HUES64 (cell line): ENCODE measurements around the gene CTDNEP1.
A peak's percentile ranks its signal among the peaks of the same experiment; 100 is the strongest.

ENCODE experiments used
- H3K27ac ChIP-seq: 2 replicates; pipeline ENCODE4 v1.7.0; 2013; ENCODE audit warnings: low read depth, low read length, inconsistent platforms
- H3K27me3 ChIP-seq: 2 replicates; pipeline ENCODE4 v1.6.1; 2013; ENCODE audit warnings: mild to moderate bottlenecking, low read length; ENCODE audit not compliant: insufficient read depth
- H3K36me3 ChIP-seq: 2 replicates; pipeline ENCODE4 v1.6.1; 2013; ENCODE audit warnings: mild to moderate bottlenecking, low read length; ENCODE audit not compliant: insufficient read depth
- H3K4me1 ChIP-seq: 2 replicates; pipeline ENCODE4 v1.6.1; 2013; ENCODE audit warnings: mild to moderate bottlenecking, low read length, moderate library complexity; ENCODE audit not compliant: insufficient read depth
- H3K4me3 ChIP-seq: 2 replicates; pipeline ENCODE4 v1.5.1; 2013; ENCODE audit warnings: mild to moderate bottlenecking, low read length, moderate library complexity
- H3K9ac ChIP-seq: 2 replicates; pipeline ENCODE4 v1.6.1; 2013; ENCODE audit warnings: mild to moderate bottlenecking, low read depth, low read length
- H3K9me3 ChIP-seq: 2 replicates; pipeline ENCODE4 v1.6.1; 2013; ENCODE audit warnings: low read depth, low read length; ENCODE audit not compliant: insufficient read depth
- WGBS: fragments of 150-250, 120-280 bp; methylation state at CpG from one replicate; pipeline ENCODE4 v1.1.7; 2013; ENCODE audit warnings: missing lambda C conversion rate; 5-methylcytosine and 5-hydroxymethylcytosine counted together

The CTDNEP1 gene

GRCh38 chr17:7243453-7243729 lies 8.1 kb downstream of the CTDNEP1 start:
- Histone ChIP-seq H3K36me3 (peaks cover 37% of the 10 kb centered on the region), H3K9ac (peak overlapping the region; percentile 88; the same call in 1 of the 2 replicates), H3K4me1 (peaks cover 14% of the 10 kb centered on the region; the same call in 1 of the 2 replicates), H3K9me3 (no peaks in the 10 kb centered on the region), H3K27me3 (no peaks in the 10 kb centered on the region), H3K4me3 (peak overlapping the region; percentile 77), H3K27ac (peak overlapping the region; percentile 95; the same call in 1 of the 2 replicates)
- WGBS, result 54% methylated on average over 2 of the region's 2 CpGs

- Histone ChIP-seq H3K27me3 (no peaks in the 10 kb centered on the region), H3K4me1 (peaks cover 14% of the 10 kb centered on the region; the same call in 1 of the 2 replicates), H3K36me3 (peaks cover 37% of the 10 kb centered on the region), H3K4me3 (peak overlapping the region; percentile 77), H3K27ac (peak overlapping the region; percentile 95), H3K9me3 (no peaks in the 10 kb centered on the region), H3K9ac (peak overlapping the region; percentile 88)
- 2% methylated on average over 49 of the region's 49 CpGs for WGBS
Measured at GRCh38 chr17:7242717-7243452, 8.6 kb downstream of the CTDNEP1 start.

- under 1% methylated on average over 62 of the region's 62 CpGs for WGBS
- H3K36me3 ChIP-seq, result peaks cover 41% of the 10 kb centered on the region
Measured at GRCh38 chr17:7241783-7242716, 9.5 kb downstream of the CTDNEP1 start, which contains the start of gene GABARAP. Gene GABARAP, minus strand, starts transcription at chr17:7242449. Its CDS starts 119 bp downstream, at chr17:7242330.

GRCh38 chr17:7241090-7241733 lies 10.3 kb downstream of the CTDNEP1 start:
- Histone ChIP-seq H3K4me3 (peak overlapping the region; percentile 77), H3K36me3 (peaks cover 41% of the 10 kb centered on the region), H3K9me3 (no peaks in the 10 kb centered on the region), H3K4me1 (peaks cover 20% of the 10 kb centered on the region), H3K27ac (peak overlapping the region; percentile 95), H3K27me3 (no peaks in the 10 kb centered on the region), H3K9ac (peak overlapping the region; percentile 88)
- 46% methylated on average over 9 of the region's 9 CpGs for WGBS

More at GRCh38 chr17:7241783-7242716, 9.5 kb downstream of the CTDNEP1 start, which contains the start of gene GABARAP:
- Histone ChIP-seq H3K27ac (peak within 1 kb of the TSS; percentile 95), H3K4me3 (peak within 1 kb of the TSS; percentile 77), H3K9ac (peak within 1 kb of the TSS; percentile 88), H3K4me1 (peaks cover 18% of the 10 kb centered on the region), H3K27me3 (no peaks in the 10 kb centered on the region), H3K9me3 (no peaks in the 10 kb centered on the region)

- H3K27me3 ChIP-seq, result no peaks in the 10 kb centered on the region
- no peaks in the 10 kb centered on the region for H3K9me3 ChIP-seq
- peaks cover 20% of the 10 kb centered on the region for H3K4me1 ChIP-seq
- H3K9ac ChIP-seq, result no peak overlapping the region
- no peak overlapping the region; the same call in 1 of the 2 replicates for H3K27ac ChIP-seq
- H3K36me3 ChIP-seq, result peaks cover 42% of the 10 kb centered on the region
- 74% methylated on average over 3 of the region's 4 CpGs for WGBS
- H3K4me3 ChIP-seq, result peak overlapping the region; percentile 41
Measured at GRCh38 chr17:7240375-7240774, 11.2 kb downstream of the CTDNEP1 start.

- Histone ChIP-seq H3K9me3 (no peaks in the 10 kb centered on the region), H3K27ac (peak within 1 kb of the TSS; percentile 76), H3K9ac (peak within 1 kb of the TSS; percentile 84), H3K36me3 (peaks cover 44% of the 10 kb centered on the region), H3K4me1 (peaks cover 20% of the 10 kb centered on the region), H3K27me3 (no peaks in the 10 kb centered on the region), H3K4me3 (peak within 1 kb of the TSS; percentile 80)
- under 1% methylated on average over 68 of the region's 72 CpGs for WGBS
Measured at GRCh38 chr17:7239091-7240027, 12.2 kb downstream of the CTDNEP1 start, which contains the start of gene PHF23. Gene PHF23, minus strand, starts transcription at chr17:7239457. Its CDS starts 178 bp downstream, at chr17:7239279.

- H3K4me3 ChIP-seq, result peak overlapping the region; percentile 80
- peaks cover 20% of the 10 kb centered on the region for H3K4me1 ChIP-seq
- H3K9ac ChIP-seq, result peak overlapping the region; percentile 84
- peaks cover 39% of the 10 kb centered on the region for H3K36me3 ChIP-seq
- no peaks in the 10 kb centered on the region for H3K9me3 ChIP-seq
- under 1% methylated on average over 30 of the region's 39 CpGs for WGBS
- peak overlapping the region; percentile 76 for H3K27ac ChIP-seq
- no peaks in the 10 kb centered on the region for H3K27me3 ChIP-seq
Measured at GRCh38 chr17:7238420-7239090, 13.0 kb downstream of the CTDNEP1 start.

GRCh38 chr17:7237761-7238419 lies 13.6 kb downstream of the CTDNEP1 start:
- no peaks in the 10 kb centered on the region for H3K27me3 ChIP-seq
- H3K9ac ChIP-seq, result peak overlapping the region; percentile 76
- H3K4me3 ChIP-seq, result peak overlapping the region; percentile 80
- under 1% methylated on average over 69 of the region's 73 CpGs for WGBS
- peaks cover 20% of the 10 kb centered on the region for H3K4me1 ChIP-seq
- no peaks in the 10 kb centered on the region for H3K9me3 ChIP-seq
- H3K36me3 ChIP-seq, result peaks cover 39% of the 10 kb centered on the region
- H3K27ac ChIP-seq, result peak overlapping the region; percentile 93

GRCh38 chr17:7237266-7237760 lies 14.2 kb downstream of the CTDNEP1 start:
- H3K36me3 ChIP-seq, result peaks cover 39% of the 10 kb centered on the region
- H3K9ac ChIP-seq, result peak overlapping the region; percentile 76
- H3K4me1 ChIP-seq, result peaks cover 20% of the 10 kb centered on the region

More at GRCh38 chr17:7237266-7237760, 14.2 kb downstream of the CTDNEP1 start:
- WGBS, result 48% methylated on average over 6 of the region's 6 CpGs
- peak overlapping the region; percentile 93 for H3K27ac ChIP-seq
- H3K27me3 ChIP-seq, result no peaks in the 10 kb centered on the region
- no peaks in the 10 kb centered on the region for H3K9me3 ChIP-seq
- H3K4me3 ChIP-seq, result peak overlapping the region; percentile 80
